HG03439 (cell line): ENCODE measurements around the gene NELL1.

Experiments
- ATAC-seq: cut with Tn5 transposase; IDR thresholded peaks from one replicate; pipeline ENCODE4 v1.9.1; 2021; ENCODE audit warnings: mild to moderate bottlenecking, moderate library complexity; ENCODE audit not compliant: unreplicated experiment

The NELL1 gene

DNA sequence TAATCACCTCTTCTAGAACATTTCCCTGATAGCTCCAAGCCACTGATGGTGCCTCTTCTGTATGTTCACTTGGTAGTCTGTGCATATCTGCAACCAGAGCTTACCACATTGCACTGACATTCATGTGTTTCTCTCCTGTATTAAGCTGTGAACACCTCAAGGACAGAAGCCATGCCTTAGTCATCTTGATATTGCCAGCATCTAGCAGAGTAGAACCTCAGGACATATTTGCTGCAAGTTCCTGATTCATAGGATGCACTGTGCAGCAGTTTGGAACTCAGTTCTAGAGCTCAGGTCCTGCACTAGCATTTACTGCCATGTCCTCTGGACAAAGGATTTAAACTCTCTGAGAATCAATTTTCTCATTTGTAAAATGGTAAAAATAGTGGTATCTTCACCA, 801.1 kb downstream of the NELL1 start:
- no peak for ATAC-seq

DNA sequence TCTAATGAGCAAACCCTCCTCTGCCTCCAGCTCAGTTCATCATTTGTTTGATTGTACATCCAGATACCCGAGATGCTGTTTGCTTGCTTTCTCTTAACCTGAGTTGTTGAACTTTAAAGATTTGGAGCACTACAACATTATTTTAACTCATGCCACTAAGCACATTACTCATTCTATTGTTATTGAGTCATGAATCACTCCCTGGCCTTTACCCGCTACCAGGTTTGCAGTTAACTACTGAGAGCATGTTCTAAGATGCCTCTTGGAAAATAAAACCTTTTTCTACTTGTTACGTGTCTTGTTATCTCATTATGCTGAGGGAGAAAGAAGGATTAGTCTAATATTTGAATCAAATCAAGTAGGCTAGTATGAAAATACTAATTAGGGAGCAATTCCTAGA, 802.9 kb downstream of the NELL1 start:
- no peak for ATAC-seq

DNA sequence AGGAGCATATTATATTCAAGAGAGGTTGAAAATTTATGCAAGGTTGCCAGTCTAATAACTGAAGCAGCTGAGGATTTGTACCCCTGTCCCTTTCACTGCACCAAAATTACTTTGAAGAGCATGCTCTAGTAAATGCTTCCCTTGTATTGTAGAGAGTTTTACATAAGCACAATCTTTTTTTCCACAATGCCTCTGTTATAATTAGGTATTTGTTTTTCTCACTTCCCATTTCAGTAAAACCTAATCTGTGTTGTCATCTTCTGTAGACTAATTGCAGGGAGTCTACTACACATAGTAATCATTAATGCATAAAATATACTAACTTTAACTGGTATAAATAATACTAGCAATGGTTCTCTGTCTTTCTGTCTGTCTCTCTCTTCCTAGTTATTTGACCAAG, 805.1 kb downstream of the NELL1 start:
- ATAC-seq, result no peak

DNA sequence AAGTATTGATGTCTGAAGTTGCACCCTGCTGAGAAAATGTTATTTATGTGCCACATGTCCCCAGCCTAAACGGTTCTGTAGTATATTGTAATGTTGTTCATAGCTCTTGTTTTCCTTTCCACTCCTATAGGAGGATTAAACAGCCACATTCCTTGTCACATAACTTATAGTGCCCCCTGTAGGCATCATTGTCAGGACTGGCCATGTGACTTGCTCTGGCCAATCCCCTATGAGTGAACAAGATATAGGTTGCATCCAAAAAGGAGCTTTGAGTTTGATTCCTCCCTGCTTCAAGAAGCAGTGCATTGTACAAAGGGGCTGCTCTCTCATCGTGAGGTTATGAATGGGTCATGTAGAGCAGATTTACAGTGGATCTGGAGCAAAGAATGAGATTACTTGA, 805.9 kb downstream of the NELL1 start:
- no peak for ATAC-seq

DNA sequence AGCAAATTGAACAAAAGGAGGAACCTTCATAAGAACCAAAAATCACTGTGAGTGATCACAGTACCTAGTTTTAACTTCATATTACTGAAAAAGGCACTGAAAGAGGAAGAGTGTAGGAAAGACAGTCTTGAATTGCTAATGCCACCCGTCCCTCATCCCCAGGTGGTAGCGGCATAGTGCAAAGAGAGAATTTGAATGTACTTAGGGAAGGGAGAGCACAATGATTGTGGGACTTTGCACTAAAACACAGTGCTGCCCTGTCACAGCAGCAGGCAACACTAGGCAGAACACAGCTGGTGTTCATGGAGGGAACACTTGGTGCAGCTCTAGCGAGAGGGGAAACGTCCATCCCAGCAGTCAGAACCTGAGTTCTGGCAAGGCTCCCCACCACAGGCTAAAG, 807.2 kb downstream of the NELL1 start:
- ATAC-seq, result no peak

DNA sequence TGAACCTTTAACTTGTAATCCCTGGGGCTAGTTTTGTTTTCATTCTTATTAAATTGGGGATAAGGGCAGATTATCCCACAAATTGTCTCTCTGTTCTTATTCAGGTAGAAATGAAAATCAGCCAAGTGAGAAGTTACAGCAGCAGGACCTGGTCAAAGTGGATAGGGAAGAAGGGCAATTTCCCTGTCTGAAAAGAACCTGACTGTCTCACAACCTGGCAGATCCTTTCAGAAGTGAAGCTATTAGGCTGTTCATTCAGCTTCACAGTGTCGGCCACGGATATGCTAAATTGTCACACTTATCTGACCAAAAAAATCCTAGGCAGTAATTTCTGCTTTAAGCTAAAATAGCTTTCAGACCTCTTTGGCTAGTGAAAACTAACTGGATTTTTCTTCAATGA, 810.9 kb downstream of the NELL1 start:
- ATAC-seq, result no peak

DNA sequence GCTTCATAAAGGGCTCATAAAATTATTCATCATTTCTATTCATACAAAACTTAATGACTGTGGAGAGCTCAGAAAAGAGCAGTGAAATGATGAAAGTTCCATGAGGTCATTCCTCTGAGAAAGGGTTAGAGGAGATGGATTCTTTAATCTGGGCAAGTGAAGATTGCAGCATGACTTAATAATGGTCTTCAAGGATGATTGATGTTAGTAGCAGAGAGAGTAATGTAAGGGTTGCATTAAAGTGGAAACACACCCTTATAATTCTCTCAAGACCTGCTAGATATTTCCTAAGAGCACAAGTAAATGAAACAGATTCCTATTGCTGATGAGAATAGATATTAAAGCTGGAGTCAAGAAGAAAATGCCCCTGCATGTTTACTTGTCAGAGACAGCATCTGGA, 811.9 kb downstream of the NELL1 start:
- no peak for ATAC-seq

DNA sequence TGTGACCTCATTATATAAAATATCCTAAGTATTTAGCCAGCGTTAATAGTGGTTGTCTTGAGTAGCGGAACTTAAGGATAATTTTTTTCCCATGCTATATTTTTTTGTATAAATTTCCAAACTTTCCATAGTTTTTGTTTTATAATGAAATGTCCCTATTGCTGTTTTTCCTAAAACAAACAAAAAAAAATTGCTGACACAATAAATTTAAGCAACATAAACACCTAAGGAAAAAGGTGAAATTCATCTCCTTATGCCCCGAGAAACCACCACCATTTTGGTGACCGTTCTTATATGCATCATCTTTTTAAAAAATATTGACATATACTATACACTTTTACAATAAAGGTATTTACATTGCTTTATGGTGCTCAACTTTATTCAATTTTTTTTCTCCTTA, 814.7 kb downstream of the NELL1 start:
- no peak for ATAC-seq

DNA sequence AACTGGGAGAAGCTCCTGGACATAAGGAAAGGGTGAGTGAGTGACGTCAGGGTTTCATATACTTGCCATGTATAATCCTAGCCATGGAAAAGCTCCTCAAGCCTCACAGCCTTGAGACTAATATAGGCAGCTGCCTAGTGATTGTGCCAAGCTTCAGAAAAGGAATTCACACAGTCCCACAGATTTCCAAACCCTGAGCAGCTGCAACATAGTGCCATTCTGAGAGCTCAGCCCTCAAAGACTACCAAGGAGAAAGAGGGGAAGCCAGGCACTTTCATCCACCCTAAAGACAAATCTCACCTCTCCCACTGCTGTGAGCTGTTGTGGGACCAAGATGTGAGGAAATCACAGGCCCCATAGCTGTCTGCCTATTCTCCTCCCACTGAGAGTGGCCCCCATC, 815.6 kb downstream of the NELL1 start:
- no peak for ATAC-seq

DNA sequence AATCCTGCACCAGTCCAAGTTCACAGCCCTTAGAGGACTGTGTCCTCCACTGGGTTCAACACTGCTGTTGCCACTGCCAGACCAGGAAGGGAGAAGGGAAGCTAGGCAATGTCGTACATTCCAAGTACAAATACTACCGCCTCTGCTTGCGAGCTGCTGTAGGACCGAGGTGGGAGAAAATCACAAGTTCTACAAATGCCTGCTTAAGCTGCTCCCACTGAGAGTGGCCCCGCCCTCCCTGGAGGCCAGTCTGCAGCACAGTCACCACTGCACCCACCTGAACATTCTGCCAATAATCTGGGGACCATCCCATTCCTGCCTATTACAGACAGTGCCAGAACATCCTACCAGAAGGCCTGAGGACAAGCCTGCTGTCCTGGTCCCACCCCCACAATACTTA, 816.0 kb downstream of the NELL1 start:
- ATAC-seq, result no peak

DNA sequence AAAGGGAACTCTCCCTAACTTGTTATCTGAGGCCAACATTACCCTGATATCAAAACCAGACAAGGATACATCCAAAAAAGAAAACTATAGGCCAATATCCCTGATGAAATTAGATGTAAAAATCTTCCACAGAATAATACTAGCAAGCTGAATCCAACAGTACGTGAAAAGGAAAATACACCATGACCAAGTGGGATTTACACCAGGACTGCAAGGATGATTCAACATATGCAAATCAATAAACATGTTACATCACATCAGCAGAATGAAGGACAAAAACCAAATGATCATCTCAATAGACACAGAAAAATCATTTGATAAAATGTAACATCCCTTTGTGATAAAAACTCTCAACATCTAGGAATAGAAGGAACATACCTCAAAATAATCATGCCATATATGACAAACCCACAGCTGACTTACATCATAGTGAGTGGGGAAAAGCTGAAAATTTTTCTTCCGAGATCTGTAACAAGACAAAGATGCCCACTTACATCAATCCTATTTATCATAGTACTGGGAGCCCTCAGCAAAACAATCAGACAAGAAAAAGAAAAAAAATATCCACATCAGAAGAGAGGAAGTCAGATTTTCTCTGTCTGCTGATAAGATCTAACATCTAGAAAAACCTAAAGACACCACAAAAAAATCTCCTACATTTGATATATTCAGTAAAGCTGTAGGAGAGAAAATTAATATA, 820.2 kb downstream of the NELL1 start:
- ATAC-seq, result no peak

DNA sequence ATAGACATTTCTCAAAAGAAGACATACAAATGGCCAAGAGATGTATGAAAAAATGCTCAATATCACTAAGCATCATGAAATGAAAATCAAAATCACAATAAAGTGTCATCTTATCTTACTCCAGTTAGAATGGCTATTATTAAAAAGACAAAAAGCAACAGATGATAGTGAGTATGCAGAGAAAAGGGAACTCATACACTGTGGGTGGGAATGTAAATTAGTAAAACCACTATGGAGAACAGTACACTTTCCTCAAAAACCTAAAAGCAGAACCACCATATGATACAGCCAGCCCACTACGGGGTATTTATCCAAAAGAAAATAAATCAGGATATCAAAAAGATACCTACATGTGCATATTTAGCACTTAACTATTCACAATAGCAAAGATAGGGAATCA, 823.5 kb downstream of the NELL1 start:
- ATAC-seq, result no peak

DNA sequence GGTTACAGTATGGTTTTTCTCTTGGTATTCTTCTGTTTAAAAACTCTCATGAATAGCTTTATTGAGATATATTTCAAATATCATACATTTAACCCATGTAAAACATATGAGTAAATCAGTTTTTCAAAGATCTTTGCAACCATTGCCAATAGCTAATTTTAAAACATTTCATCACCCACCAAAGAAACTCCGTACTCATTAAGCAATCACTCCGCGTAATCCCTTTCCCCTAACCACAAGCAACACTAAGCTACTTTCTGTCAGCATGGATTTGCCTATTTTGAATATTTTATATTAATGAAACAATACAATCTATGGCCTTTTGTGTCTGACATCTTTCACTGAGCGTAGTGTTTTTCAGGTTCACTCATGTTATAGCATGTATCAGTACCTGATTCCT, 825.6 kb downstream of the NELL1 start:
- ATAC-seq, result no peak

DNA sequence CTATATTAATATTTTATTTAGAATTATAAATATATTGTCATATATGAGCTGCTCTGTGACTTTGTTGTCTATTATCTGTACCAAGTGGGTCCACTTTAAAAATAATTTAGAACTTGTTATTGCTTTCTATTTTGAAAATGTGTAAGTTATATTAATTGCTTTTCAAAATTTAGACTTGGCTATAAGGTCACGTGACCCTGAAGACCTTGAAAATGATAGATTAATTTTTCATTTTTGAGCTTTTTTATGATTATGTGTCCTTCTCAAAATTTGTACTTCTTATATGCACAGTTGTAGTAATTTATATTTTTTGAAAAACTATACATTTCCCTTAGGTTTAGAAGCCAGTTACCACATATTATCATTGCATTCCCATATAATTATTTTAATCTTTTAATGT, 826.5 kb downstream of the NELL1 start:
- ATAC-seq, result no peak

DNA sequence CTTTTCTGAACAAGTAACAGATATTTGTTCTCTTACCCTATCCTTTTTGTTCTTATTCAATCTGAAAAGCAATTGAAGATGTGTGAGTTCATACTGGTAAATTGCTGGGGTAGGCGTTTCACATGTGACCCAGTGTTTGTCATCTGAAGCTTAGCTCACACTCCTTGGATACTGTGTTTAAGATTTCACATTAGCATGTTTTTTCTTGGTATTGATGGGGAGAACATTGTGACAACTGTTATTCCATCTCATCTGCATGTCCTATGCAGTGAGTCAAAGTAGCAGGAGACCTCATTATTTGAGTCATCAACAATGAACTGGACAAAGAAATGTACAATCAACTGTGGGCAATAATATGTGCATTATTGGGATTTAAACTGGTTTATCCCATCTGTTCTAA, 831.9 kb downstream of the NELL1 start:
- ATAC-seq, result no peak

DNA sequence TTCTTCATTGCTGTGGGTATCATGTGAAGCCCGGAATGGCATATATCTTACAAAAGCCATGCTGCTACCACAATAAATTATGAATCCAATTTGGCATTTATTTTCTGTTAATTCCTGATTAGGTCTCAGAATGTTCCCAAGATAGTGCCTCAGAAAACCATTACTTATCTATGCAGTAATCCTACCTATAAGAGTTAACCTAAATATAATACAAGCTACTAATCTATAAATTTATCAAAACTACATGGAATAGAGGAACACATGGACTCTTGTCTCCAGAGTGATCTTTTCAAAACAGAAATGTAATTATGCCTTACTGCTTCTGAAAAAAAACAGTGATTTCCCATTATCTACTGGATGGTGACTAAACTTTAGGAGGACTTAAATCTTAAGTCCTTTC, 835.7 kb downstream of the NELL1 start:
- no peak for ATAC-seq

DNA sequence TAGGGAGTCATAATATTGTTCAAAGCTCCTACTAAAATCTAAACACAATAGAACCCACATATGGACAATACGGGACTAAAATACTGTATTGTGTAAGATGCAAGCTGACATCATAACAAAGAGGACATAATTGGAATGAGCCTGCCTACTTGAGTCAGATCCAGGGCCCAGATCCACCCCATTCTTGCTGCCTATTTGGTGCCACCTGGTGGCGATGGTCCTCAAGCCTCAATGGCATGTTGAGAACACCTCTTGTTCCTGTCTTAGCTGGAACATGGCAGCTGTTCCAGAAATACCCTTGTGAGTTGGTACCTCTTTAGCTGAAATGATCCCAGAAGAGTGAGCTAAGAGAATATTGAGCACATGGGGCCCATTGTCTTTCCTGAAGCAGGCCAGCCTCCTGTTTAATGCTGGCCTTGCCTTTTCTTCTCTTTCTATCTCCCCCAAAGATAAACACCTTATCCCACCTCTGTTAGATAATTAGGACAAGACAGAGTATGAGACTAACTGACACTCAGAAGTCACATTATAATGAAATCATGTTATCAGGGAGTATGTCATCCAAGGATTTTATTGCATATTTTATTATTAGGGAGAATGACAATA, 842.6 kb downstream of the NELL1 start:
- ATAC-seq, result peak; percentile 81

DNA sequence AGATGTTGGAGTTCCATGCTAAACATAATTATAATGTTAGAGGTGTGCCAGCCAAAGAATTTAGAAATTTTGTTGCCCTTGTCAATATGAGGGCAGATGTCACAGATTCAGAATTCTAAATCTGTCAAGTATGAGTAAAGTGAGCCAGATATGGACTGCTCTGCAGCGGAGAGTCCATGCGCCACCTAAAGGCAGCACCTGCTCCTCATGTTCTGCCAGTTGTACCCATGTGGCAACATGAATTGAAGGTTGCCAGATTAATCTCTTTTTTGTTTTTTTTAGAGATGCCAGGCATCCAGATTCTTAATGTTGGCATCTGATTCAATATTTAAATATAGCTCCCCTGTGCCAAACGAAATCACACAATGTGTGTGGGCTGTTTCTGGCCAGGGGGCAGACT, 844.9 kb downstream of the NELL1 start:
- ATAC-seq, result no peak

DNA sequence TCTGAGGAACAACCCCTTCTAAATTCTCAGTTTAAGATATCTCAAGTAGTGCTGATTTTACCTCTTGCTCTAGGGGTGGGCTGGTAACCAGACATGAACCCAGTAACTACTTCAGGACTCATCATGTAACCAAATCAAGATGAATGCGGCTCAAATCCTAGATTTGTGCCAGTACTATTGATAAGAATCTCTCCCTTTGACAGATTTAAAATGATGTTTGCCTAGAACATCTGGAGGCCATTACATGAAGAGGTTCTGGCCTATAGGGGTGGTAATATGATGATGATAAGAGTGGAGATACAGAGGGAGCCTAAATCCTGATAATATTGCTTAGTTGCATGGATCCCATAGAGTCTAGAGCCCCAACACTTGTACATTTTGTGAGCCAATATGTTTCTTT, 850.9 kb downstream of the NELL1 start:
- ATAC-seq, result no peak

DNA sequence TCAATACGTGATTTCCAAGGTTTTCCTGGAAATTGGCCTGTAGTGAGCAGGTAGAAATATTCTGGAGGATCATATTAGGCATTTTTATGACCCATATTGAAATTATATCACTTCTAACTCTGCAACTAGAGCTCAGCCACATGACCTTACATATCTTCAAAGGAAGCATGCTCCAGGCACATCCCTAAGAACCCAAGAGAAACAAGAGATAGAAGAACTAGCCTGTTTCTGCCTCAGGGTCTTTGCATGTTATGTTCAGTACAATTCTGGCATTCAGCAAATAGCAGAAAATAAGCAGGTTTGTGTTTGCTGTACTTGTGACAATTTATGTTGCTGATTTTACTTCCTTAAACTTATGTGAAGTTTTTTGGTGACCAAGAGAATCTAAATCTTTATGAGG, 859.8 kb downstream of the NELL1 start:
- ATAC-seq, result no peak

DNA sequence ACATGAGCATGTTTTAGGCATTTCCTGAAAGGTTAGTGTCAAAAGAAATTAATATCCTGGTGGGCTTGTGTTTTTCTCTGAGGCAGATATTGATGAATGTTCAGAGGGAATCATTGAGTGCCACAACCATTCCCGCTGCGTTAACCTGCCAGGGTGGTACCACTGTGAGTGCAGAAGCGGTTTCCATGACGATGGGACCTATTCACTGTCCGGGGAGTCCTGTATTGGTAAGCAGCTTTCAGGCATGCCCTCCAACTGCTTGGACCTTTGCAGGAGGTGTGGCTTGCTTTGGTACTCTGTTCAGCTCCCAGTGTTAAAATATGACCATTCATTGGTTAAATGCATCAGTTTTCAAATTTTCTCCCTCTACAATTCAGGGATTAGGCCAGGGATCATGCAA, 864.9 kb downstream of the NELL1 start:
- ATAC-seq, result no peak

DNA sequence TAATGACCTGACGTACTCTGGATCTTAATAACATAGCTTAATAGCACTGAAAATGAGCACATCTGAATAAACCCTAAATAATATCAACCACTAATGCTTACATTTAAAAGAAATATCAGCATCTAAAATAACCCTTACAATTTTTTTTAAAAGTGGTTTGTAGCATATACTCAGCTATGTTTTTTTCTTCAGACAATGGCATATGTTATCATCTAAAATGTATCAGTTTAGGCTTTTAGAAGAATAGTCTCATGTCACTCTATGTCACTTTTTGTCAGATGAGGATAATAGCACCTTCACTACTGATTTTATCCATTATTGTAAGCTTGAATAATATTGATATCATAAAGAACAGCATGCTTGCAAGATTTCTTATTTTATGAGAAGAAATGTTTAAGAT, 868.6 kb downstream of the NELL1 start:
- ATAC-seq, result no peak

DNA sequence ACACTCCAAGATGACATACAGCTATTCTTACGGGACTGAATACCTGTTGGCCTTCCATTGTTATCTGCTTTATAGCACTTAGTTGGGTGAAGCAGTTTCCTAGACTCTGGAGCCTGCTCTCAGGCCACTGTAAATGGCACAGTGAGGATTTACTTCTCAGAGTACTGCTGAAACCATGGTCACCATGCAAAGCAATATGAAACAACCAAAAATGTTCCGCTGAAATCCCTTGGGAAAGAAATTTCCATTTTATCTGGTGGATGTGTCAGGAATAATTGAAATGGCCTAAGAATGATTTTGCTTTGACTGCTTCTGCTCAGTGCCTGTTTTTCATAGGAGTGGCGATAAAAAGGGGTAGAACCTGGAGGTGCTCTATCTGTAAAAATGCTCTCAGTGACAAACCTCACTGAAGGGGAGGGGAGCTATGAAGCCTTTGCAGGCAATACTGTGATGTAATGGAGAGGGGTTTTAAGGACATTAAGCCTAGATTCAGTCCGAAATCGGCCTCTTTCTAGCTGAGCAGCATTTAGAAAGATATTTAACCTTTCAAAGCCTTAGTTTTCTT, 871.9 kb downstream of the NELL1 start:
- no peak for ATAC-seq
